ENCODE measurements around the gene GPHN. TPM values are rescaled to one million over a fixed set of nuclear protein-coding genes. Genes with fewer than 3 reads are reported as not detected.

The GPHN gene
- total and polyA plus RNA-seq, 2 of the 4 experiments (the other 2 are of a cell fraction): 8.0 to 8.1 TPM

DNA sequence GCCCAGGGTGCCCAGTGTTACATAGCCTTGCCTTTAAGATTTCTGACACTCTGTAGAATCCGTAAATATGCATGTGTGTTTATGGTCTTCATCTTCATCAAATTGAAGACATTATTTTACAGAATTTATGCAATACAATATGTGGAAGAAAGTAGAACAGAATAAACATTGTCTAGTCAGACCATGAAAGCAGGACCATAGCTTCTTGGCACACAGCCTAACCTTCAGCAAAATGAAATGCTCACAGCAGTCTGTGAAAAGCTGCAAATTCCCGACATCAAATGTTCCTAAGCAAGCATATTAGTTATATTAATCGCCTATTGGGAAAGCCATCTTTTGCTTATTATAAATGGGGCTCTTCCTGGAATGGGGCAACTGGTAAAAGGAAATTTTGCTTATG, 570.0 kb downstream of the GPHN start:
- Histone ChIP-seq H4K8ac (ENCODE audit: low read depth in 2 of 2, low read length in 2 of 2) (no peak overlapping the region), H3K79me1 (ENCODE audit: low read depth in 1 of 2, low read length in 2 of 2) (no peaks in the 10 kb centered on the region), H3K9ac (ENCODE audit: low read depth, low read length) (no peak overlapping the region), H3K9me3 (ENCODE audit: control insufficient read depth, insufficient read depth, low read length) (no peaks in the 10 kb centered on the region), H3K14ac (replicated peaks; ENCODE audit: low read depth, low read length) (no peak overlapping the region), H3K56ac (ENCODE audit: extremely low read depth, insufficient read depth, low read length) (no peak overlapping the region), H3K4me2 (ENCODE audit: low read depth, low read length) (no peak overlapping the region), H3K9me1 (ENCODE audit: insufficient read depth, low read length) (no peaks in the 10 kb centered on the region), H2BK20ac (ENCODE audit: low read depth, low read length) (no peak overlapping the region), H2AK9ac (replicated peaks; ENCODE audit: low read depth, low read length, poor library complexity) (no peak overlapping the region), H2AFZ (replicated peaks; ENCODE audit: low read length, poor library complexity) (no peak overlapping the region), H2BK5ac (ENCODE audit: low read depth, low read length, poor library complexity, severe bottlenecking) (no peak overlapping the region), H3K4me3 (ENCODE audit: insufficient read depth, low read depth, low read length) (no peak overlapping the region), H4K5ac (ENCODE audit: low read depth, low read length) (no peak overlapping the region), H3K27ac (ENCODE audit: insufficient read depth, low read length) (no peak overlapping the region), H2BK15ac (ENCODE audit: low read depth, low read length) (no peak overlapping the region), H3K27me3 (ENCODE audit: control insufficient read depth, insufficient read depth, low read length) (no peaks in the 10 kb centered on the region), H2AK5ac (ENCODE audit: low read depth, low read length) (no peak overlapping the region), H3K4me1 (ENCODE audit: control insufficient read depth, insufficient read depth, low read length) (no peaks in the 10 kb centered on the region), H4K91ac (ENCODE audit: insufficient read depth, low read depth, low read length) (no peak overlapping the region), H4K20me1 (ENCODE audit: insufficient read depth, low read length) (no peaks in the 10 kb centered on the region), H3K23ac (ENCODE audit: low read depth, low read length) (no peak overlapping the region), H3K36me3 (ENCODE audit: control insufficient read depth, insufficient read depth, low read length) (no peaks in the 10 kb centered on the region), H3K4ac (ENCODE audit: low read depth, low read length) (no peak overlapping the region), H3K18ac (ENCODE audit: low read depth, low read length) (no peak overlapping the region), H2BK120ac (ENCODE audit: low read depth, low read length) (no peak overlapping the region)
- no peak for TF ChIP-seq MAZ (IDR thresholded peaks at IDR 0.05; ENCODE audit: borderline replicate concordance, low read depth, low read length)
- TF ChIP-seq MAFK (IDR thresholded peaks at IDR 0.05; ENCODE audit: low read depth, low read length): no peak
- TF ChIP-seq RAD21 (IDR thresholded peaks at IDR 0.05; ENCODE audit: low read length): no peak
- no peak for TF ChIP-seq MXI1 (IDR thresholded peaks at IDR 0.05; ENCODE audit: borderline replicate concordance, low read depth, low read length)
- DNase-seq: peak; percentile 11
- no CpG with 5 or more reads among the region's 3 CpGs for WGBS, 2 experiments (ENCODE audit: extremely low coverage in 2 of 2, insufficient read length in 1 of 2)
- ATAC-seq (ENCODE audit: low read depth): no peak
- ChIA-PET CTCF (no interaction called here), POLR2A (ENCODE audit: unreplicated experiment) (no interaction called here)
- BruUV-seq (replicated peaks): no TSS peak
- in situ Hi-C loops (cut with MboI; ENCODE audit: low sequenced_read_pairs) (no loop called here), intact Hi-C loops (cut with micrococcal nuclease) (no loop called here), dilution Hi-C loops (cut with HindIII; ENCODE audit: low sequenced_read_pairs, unreplicated experiment) (no loop called here)
